ENCODE results near the gene CYTH3.

Gene CYTH3

GRCh38 chr7:6162331-6162620, 110.1 kb downstream of the CYTH3 start:
- TF ChIP-seq EGR1 (IDR thresholded peaks at IDR 0.05) (no peak), USF1 (IDR thresholded peaks at IDR 0.05) (no peak), YY1 (IDR thresholded peaks at IDR 0.05; ENCODE audit: low read depth) (no peak), NFIC (IDR thresholded peaks at IDR 0.05) (no peak), ZBTB7A (IDR thresholded peaks at IDR 0.05; ENCODE audit: low read depth) (no peak), TCF12 (IDR thresholded peaks at IDR 0.05; ENCODE audit: low read depth) (no peak), TEAD4 (IDR thresholded peaks at IDR 0.05) (no peak), RAD21 (IDR thresholded peaks at IDR 0.05; ENCODE audit: low read depth) (no peak), FOXM1 (IDR thresholded peaks at IDR 0.05; ENCODE audit: borderline replicate concordance, low read depth) (no peak), REST (IDR thresholded peaks at IDR 0.05; ENCODE audit: low read depth) (no peak), TAF1 (IDR thresholded peaks at IDR 0.05; ENCODE audit: low read depth) (no peak), CREB1 (IDR thresholded peaks at IDR 0.05; ENCODE audit: low read depth) (no peak), EP300 (IDR thresholded peaks at IDR 0.05; ENCODE audit: borderline replicate concordance) (no peak), MAX (IDR thresholded peaks at IDR 0.05) (no peak), CEBPB (IDR thresholded peaks at IDR 0.05) (no peak)

- TF ChIP-seq TCF12 (IDR thresholded peaks at IDR 0.05; ENCODE audit: low read depth): no peak
- no peak for TF ChIP-seq USF1 (IDR thresholded peaks at IDR 0.05)
- TF ChIP-seq CREB1 (IDR thresholded peaks at IDR 0.05; ENCODE audit: low read depth): no peak
- no peak for TF ChIP-seq FOXM1 (IDR thresholded peaks at IDR 0.05; ENCODE audit: borderline replicate concordance, low read depth)
- no peak for TF ChIP-seq CEBPB (IDR thresholded peaks at IDR 0.05)
- no peak for TF ChIP-seq REST (IDR thresholded peaks at IDR 0.05; ENCODE audit: low read depth)
- no peak for TF ChIP-seq RAD21 (IDR thresholded peaks at IDR 0.05; ENCODE audit: low read depth)
- no peak for TF ChIP-seq EGR1 (IDR thresholded peaks at IDR 0.05)
- TF ChIP-seq YY1 (IDR thresholded peaks at IDR 0.05; ENCODE audit: low read depth): no peak
- no peak for TF ChIP-seq MAX (IDR thresholded peaks at IDR 0.05)
- no peak for TF ChIP-seq ZBTB7A (IDR thresholded peaks at IDR 0.05; ENCODE audit: low read depth)
- TF ChIP-seq NFIC (IDR thresholded peaks at IDR 0.05): no peak
These were observed 110.7 kb downstream of the CYTH3 start for GRCh38 chr7:6161463-6162330.

GRCh38 chr7:6160191-6160623, 112.2 kb downstream of the CYTH3 start:
- TF ChIP-seq FOXM1 (IDR thresholded peaks at IDR 0.05; ENCODE audit: borderline replicate concordance, low read depth) (no peak), TAF1 (IDR thresholded peaks at IDR 0.05; ENCODE audit: low read depth) (no peak), RAD21 (IDR thresholded peaks at IDR 0.05; ENCODE audit: low read depth) (peak; percentile 38; the same call in 1 of the 2 replicates), MAX (IDR thresholded peaks at IDR 0.05) (no peak), CEBPB (IDR thresholded peaks at IDR 0.05) (no peak)

- TF ChIP-seq CREB1 (IDR thresholded peaks at IDR 0.05; ENCODE audit: low read depth) (no peak), MAX (IDR thresholded peaks at IDR 0.05) (no peak), TAF1 (IDR thresholded peaks at IDR 0.05; ENCODE audit: low read depth) (no peak), TEAD4 (IDR thresholded peaks at IDR 0.05) (no peak), NFIC (IDR thresholded peaks at IDR 0.05) (no peak)
These were observed 112.8 kb downstream of the CYTH3 start for GRCh38 chr7:6159524-6160031.

- TF ChIP-seq NFIC (IDR thresholded peaks at IDR 0.05) (no peak), ZBTB7A (IDR thresholded peaks at IDR 0.05; ENCODE audit: low read depth) (no peak), CREB1 (IDR thresholded peaks at IDR 0.05; ENCODE audit: low read depth) (no peak), YY1 (IDR thresholded peaks at IDR 0.05; ENCODE audit: low read depth) (no peak), CEBPB (IDR thresholded peaks at IDR 0.05) (no peak), EP300 (IDR thresholded peaks at IDR 0.05; ENCODE audit: borderline replicate concordance) (no peak), TAF1 (IDR thresholded peaks at IDR 0.05; ENCODE audit: low read depth) (no peak), EGR1 (IDR thresholded peaks at IDR 0.05) (no peak), TCF12 (IDR thresholded peaks at IDR 0.05; ENCODE audit: low read depth) (no peak), MAX (IDR thresholded peaks at IDR 0.05) (no peak), TEAD4 (IDR thresholded peaks at IDR 0.05) (no peak), FOXM1 (IDR thresholded peaks at IDR 0.05; ENCODE audit: borderline replicate concordance, low read depth) (no peak)
These were observed 113.3 kb downstream of the CYTH3 start for GRCh38 chr7:6159097-6159483.

All from Ishikawa (cell line).